Cardiac fibroblast (primary cell): ENCODE data around the gene GBP3.

Source experiments
- DNase-seq, 2 donors: peaks; one replicate each; pipeline versions ENCODE4 v3.0.0 to v3.0.0-alpha.2; 2010; ENCODE audit warnings: low read depth in 2 of 2
- H3K4me3 ChIP-seq, 2 donors: replicated peaks in 1 of 2; 1 replicate in 1 of 2; 2 replicates in 1 of 2; pipeline ENCODE4 v1.5.1; 2011; ENCODE audit warnings: low read depth in 2 of 2, low read length in 2 of 2, mild to moderate bottlenecking in 2 of 2, moderate library complexity in 1 of 2
- TF ChIP-seq, protein P1 (sequence below): IDR thresholded peaks from one replicate; pipeline ENCODE4 v1.5.1; 2011; ENCODE audit warnings: low read depth, mild to moderate bottlenecking, low read length, inconsistent platforms

GBP3 gene

DNA sequence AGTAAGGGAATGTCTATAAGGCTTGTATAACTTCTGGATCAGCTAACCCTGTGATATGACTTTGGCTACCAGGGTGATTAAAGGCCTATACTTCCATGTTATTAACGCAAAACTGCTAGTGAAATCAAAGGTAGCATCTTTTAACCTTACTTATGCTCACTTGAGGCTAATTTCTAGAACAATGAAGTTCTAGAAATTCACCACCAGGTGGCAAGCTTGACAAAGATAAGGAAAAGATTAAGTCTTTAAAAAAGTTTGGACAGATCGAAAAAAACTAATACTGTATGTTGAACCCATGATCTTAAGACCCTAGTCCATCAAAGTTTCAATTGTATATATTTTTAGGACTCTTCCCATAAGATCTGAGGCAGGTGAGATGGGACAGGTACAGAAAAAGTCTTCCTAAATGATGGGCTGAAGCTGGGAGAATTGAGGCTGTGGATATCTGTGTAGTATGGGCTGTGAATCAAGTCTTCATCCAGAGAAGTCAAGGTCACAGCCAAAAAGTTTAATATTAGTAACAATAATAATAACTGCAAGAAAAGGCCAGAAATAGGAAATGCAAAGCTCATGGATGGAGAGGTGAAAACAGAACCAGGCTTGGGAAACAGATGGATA is 49.0 kb downstream of the GBP3 start:
- DNase-seq: peak; percentile 59 to 73

DNA sequence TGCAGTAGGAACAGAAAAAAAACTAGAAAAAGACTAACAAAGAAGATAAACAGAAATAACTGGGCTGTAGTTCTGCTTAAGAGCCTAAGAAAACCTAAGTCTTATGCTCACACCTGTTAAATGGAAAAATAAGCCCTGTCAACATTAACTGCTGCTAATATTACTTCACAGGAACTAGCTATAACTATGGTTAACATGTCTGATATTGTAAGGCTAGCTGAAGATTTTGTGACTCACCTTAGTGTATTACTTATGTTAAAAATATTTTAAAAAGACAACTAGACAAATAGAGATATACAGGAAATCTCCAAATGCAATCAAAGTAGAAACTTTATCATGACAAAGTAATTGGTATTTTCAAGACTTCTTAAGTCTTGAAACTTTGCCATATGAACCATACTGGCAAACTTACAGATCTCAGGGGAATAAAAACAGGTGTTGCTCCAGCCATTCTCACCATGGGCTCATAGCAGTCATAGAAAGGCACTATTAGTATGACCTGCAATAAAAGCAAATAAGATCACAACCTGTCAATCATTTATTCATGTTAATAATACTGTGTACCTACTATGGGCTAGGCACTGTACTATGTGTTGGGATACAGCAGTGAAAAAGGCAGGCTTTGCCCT is 60.9 kb downstream of the GBP3 start:
- TF ChIP-seq, protein P1, sequence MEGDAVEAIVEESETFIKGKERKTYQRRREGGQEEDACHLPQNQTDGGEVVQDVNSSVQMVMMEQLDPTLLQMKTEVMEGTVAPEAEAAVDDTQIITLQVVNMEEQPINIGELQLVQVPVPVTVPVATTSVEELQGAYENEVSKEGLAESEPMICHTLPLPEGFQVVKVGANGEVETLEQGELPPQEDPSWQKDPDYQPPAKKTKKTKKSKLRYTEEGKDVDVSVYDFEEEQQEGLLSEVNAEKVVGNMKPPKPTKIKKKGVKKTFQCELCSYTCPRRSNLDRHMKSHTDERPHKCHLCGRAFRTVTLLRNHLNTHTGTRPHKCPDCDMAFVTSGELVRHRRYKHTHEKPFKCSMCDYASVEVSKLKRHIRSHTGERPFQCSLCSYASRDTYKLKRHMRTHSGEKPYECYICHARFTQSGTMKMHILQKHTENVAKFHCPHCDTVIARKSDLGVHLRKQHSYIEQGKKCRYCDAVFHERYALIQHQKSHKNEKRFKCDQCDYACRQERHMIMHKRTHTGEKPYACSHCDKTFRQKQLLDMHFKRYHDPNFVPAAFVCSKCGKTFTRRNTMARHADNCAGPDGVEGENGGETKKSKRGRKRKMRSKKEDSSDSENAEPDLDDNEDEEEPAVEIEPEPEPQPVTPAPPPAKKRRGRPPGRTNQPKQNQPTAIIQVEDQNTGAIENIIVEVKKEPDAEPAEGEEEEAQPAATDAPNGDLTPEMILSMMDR: no peak
- DNase-seq: no peak
- H3K4me3 ChIP-seq: no peak overlapping the region

More for the DNA sequence above, 49.0 kb downstream of the GBP3 start:
- no peak overlapping the region for H3K4me3 ChIP-seq
- TF ChIP-seq, protein P1: peak; percentile 45

DNA sequence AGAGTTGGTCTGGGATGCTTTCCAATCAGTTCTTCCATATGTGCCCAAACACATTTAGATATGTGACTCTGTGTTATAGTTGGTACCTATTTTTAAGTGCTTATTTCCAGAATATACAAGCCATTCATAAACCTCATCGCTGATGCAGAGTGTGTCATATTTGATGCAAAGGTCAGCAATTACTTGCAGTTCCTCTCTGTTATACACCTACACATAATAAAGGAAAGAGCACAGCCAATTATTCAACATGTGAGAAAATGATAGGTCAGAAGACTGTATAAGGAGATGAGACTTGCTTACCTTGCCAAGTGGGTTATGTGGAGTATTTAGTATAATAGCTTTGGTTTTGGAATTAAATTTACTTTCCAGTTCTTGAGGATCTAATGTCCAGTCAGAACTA is 61.6 kb downstream of the GBP3 start:
- TF ChIP-seq, protein P1: no peak
- DNase-seq: no peak
- no peak overlapping the region for H3K4me3 ChIP-seq
